GM12891 (cell line): ENCODE results near the gene SRPK3.

Experiments used
- POLR2A ChIP-seq: IDR thresholded peaks from 2 replicates; pipeline ENCODE4 v1.6.1; 2011; ENCODE audit warnings: low read depth, low read length, control low read depth
- POLR2AphosphoS5 ChIP-seq: IDR thresholded peaks from 2 replicates; pipeline ENCODE4 v1.6.1; 2011; ENCODE audit warnings: low read depth, low read length, control low read depth
- POU2F2 ChIP-seq: IDR thresholded peaks from 2 replicates; pipeline ENCODE4 v1.6.1; 2011; ENCODE audit warnings: low read depth, mild to moderate bottlenecking, control low read depth, low read length, moderate library complexity
- SPI1 ChIP-seq: IDR thresholded peaks from 2 replicates; pipeline ENCODE4 v1.6.1; 2011; ENCODE audit warnings: low read depth, low read length, control low read depth

DNA sequence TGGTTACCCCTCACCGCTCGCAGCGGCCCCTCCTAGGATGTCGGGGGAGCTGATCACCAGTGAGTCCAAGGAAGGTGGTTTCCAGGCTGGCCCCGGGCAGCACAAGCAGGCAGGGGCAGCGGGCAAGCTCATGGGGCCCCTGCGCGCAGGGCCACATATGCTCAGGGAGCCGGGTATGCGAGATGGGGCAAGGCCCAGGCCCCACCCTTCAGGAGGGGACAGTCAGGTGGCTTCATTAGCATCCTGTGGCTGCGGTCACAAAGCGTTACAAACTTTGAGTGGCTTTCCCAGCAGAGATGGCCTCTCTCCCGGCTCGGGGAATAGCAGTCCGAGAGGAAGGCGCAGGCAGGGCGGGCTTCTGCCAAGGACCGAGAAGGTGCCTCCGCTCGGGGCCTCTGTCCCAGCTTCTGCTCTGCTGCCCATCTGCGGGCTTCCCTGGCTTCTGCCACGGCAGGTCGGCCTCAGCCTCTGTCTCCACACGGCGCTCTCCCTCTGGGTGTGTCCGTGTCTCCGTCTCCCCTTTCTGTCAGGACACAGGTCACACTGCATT, 42.7 kb upstream of the SRPK3 start:
- TF ChIP-seq POLR2A (no peak), SPI1 (no peak), POLR2AphosphoS5 (no peak), POU2F2 (no peak)
